ENCODE results near the gene LIG1. TPM values are rescaled to one million over a fixed set of nuclear protein-coding genes. Genes with fewer than 3 reads are reported as not detected.
"Not testable (repeated sequence)": the region's sequence is repeated elsewhere in the genome, so short reads cannot be mapped to it uniquely, and the experiment has no call there.

LIG1 gene
- total and polyA plus RNA-seq, 9 of the 15 experiments (the other 6 are each of a cell fraction or from before 2014, with no cell fraction given) = 9.6 to 114 (median 71.1) TPM

DNA sequence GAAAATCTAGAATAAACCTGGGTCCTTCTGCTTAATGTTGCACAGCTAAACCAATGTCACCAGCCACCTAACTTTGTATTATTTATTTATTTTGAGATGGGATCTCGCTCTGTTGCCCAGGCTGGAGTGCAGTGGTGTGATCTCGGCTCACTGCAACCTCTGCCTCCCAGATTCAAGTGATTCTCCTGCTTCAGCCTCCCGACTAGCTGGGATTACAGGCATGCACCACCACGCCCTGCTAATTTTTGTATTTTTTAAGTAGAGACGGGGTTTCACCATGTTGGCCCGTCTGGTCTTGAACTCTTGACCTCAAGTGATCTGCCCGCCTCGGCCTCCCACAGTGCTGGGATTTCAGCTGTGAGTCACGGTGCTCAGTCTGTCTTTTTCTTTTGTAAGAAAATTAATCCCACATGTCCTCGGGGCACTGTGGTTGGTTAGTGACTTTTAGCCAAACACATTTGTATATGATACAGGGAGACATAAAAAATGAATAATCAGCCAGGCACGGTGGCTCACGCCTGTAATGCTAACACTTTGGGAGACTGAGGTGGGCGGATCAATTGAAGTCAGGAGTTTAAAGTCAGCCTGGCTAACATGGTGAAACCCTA lies 78.9 kb downstream of the LIG1 start:
- H3K79me2 ChIP-seq (ENCODE audit: control insufficient read depth, insufficient read depth, low read length); H2AFZ ChIP-seq (ENCODE audit: low read depth, low read length); in situ Hi-C loops (cut with MboI); FAIRE-seq; DNase-seq (ENCODE audit: extremely low read depth in 1 of 4, low spot score in 3 of 4); POLR2A ChIA-PET; H3K27ac ChIP-seq (ENCODE audit: extremely low read depth, low read depth, low read length); H3K36me3 ChIP-seq (ENCODE audit: control insufficient read depth, insufficient read depth, low read length); H3K9me1 ChIP-seq (ENCODE audit: control insufficient read depth, insufficient read depth, low read length); H4K20me1 ChIP-seq (replicated peaks; ENCODE audit: control insufficient read depth, insufficient read depth, low read length); BruUV-seq (replicated peaks); H3K9ac ChIP-seq (ENCODE audit: insufficient read depth in 1 of 2, low read depth in 2 of 2, low read length in 2 of 2); H3K9me3 ChIP-seq (replicated peaks; ENCODE audit: control insufficient read depth, insufficient read depth, low read depth, low read length); H3K4me2 ChIP-seq (ENCODE audit: insufficient read depth, low read length); H3K4me1 ChIP-seq (replicated peaks in 1 of 2; ENCODE audit: control insufficient read depth in 2 of 2, insufficient read depth in 2 of 2, low read length in 2 of 2); intact Hi-C loops (cut with micrococcal nuclease); ATAC-seq; H3K4me3 ChIP-seq: not testable (repeated sequence)
- TF ChIP-seq ZNF121 (CRISPR knock-in tag; conservative IDR thresholded peaks at IDR 0.05) = peak; percentile 72
- CTCF ChIA-PET (ENCODE audit: low intra/inter-chr PET ratio) = interaction anchor here (0.6 kb wide), 1 partner anchor 122 kb away, joined by 3 read pairs; no protein-coding TSS in a partner anchor
- WGBS (ENCODE audit: insufficient coverage, low coverage, missing lambda C conversion rate) = under 1% methylated on average over 12 of the region's 13 CpGs
- peaks cover 7 to 28% of the 10 kb centered on the region in 2 experiments; a peak in 3 of 5 replicates for H3K27me3 ChIP-seq (ENCODE audit: control insufficient read depth in 2 of 2, insufficient read depth in 2 of 2, low read length in 2 of 2)

DNA sequence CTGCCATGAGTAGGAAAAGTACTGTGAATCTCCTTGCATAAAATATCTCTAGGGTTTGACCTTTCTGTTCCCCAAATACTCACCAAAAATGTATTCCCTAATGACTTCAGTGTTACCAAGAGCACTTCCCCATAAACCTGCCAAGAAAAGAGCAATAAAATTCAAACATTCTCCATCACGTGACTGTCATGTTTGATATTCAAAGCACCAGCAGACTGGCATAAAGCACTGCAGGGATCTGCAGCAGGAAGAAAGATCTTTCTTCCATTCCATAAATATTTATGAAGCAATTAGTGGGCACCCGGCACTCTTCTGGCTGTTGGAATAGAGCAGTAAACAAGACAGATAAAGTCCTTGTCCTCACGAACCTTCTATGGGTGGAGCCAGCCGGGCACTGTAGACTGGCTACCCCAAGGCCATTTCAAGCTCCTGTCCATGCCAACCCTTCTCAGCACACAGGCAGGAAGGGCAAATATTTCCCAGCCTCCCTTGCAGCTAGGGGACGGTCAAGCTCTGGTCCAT lies 79.8 kb downstream of the LIG1 start:
- POLR2A ChIA-PET = interaction anchor here (0.6 kb wide), 1 partner anchor 499 kb away, joined by 3 read pairs; no protein-coding TSS in a partner anchor
- no peak for DNase-seq (ENCODE audit: extremely low read depth in 1 of 4, low spot score in 3 of 4)
- Histone ChIP-seq H3K4me2 (ENCODE audit: insufficient read depth, low read length) (no peak overlapping the region), H3K27ac (ENCODE audit: extremely low read depth, low read depth, low read length) (no peak overlapping the region), H3K36me3 (ENCODE audit: control insufficient read depth, insufficient read depth, low read length) (no peaks in the 10 kb centered on the region), H3K27me3 (ENCODE audit: control insufficient read depth in 2 of 2, insufficient read depth in 2 of 2, low read length in 2 of 2) (peaks cover 4 to 23% of the 10 kb centered on the region in 2 experiments; a peak in 3 of 5 replicates), H4K20me1 (replicated peaks; ENCODE audit: control insufficient read depth, insufficient read depth, low read length) (no peaks in the 10 kb centered on the region), H2AFZ (ENCODE audit: low read depth, low read length) (no peak overlapping the region), H3K4me3 (no peak overlapping the region), H3K9me1 (ENCODE audit: control insufficient read depth, insufficient read depth, low read length) (no peaks in the 10 kb centered on the region), H3K79me2 (ENCODE audit: control insufficient read depth, insufficient read depth, low read length) (no peaks in the 10 kb centered on the region), H3K4me1 (replicated peaks in 1 of 2; ENCODE audit: control insufficient read depth in 2 of 2, insufficient read depth in 2 of 2, low read length in 2 of 2) (no peaks in the 10 kb centered on the region; a peak in 1 of 5 replicates), H3K9ac (ENCODE audit: insufficient read depth in 1 of 2, low read depth in 2 of 2, low read length in 2 of 2) (no peak overlapping the region), H3K9me3 (replicated peaks; ENCODE audit: control insufficient read depth, insufficient read depth, low read depth, low read length) (no peaks in the 10 kb centered on the region)
- ATAC-seq = no peak
- no peak for FAIRE-seq
- in situ Hi-C loops (cut with MboI) = no loop called here
- TF ChIP-seq JUN (IDR thresholded peaks at IDR 0.05; ENCODE audit: borderline replicate concordance, low read depth, low read length) (no peak), JUN (CRISPR knock-in tag; IDR thresholded peaks at IDR 0.05; ENCODE audit: borderline replicate concordance) (no peak), GABPB1 (CRISPR knock-in tag; IDR thresholded peaks at IDR 0.05) (no peak), RAD51 (IDR thresholded peaks at IDR 0.05; ENCODE audit: borderline replicate concordance, low read depth) (peak; percentile 22; the same call in 1 of the 2 replicates)
- TF ChIP-seq, protein P1, sequence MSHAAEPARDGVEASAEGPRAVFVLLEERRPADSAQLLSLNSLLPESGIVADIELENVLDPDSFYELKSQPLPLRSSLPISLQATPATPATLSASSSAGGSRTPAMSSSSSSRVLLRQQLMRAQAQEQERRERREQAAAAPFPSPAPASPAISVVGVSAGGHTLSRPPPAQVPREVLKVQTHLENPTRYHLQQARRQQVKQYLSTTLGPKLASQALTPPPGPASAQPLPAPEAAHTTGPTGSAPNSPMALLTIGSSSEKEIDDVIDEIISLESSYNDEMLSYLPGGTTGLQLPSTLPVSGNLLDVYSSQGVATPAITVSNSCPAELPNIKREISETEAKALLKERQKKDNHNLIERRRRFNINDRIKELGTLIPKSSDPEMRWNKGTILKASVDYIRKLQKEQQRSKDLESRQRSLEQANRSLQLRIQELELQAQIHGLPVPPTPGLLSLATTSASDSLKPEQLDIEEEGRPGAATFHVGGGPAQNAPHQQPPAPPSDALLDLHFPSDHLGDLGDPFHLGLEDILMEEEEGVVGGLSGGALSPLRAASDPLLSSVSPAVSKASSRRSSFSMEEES (CRISPR knock-in tag; IDR thresholded peaks at IDR 0.05) = peak; percentile 68
- TF ChIP-seq, protein P2, sequence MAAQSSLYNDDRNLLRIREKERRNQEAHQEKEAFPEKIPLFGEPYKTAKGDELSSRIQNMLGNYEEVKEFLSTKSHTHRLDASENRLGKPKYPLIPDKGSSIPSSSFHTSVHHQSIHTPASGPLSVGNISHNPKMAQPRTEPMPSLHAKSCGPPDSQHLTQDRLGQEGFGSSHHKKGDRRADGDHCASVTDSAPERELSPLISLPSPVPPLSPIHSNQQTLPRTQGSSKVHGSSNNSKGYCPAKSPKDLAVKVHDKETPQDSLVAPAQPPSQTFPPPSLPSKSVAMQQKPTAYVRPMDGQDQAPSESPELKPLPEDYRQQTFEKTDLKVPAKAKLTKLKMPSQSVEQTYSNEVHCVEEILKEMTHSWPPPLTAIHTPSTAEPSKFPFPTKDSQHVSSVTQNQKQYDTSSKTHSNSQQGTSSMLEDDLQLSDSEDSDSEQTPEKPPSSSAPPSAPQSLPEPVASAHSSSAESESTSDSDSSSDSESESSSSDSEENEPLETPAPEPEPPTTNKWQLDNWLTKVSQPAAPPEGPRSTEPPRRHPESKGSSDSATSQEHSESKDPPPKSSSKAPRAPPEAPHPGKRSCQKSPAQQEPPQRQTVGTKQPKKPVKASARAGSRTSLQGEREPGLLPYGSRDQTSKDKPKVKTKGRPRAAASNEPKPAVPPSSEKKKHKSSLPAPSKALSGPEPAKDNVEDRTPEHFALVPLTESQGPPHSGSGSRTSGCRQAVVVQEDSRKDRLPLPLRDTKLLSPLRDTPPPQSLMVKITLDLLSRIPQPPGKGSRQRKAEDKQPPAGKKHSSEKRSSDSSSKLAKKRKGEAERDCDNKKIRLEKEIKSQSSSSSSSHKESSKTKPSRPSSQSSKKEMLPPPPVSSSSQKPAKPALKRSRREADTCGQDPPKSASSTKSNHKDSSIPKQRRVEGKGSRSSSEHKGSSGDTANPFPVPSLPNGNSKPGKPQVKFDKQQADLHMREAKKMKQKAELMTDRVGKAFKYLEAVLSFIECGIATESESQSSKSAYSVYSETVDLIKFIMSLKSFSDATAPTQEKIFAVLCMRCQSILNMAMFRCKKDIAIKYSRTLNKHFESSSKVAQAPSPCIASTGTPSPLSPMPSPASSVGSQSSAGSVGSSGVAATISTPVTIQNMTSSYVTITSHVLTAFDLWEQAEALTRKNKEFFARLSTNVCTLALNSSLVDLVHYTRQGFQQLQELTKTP (IDR thresholded peaks at IDR 0.05; ENCODE audit: low read depth in 1 of 2, partially characterized antibody in 2 of 2) = no peak
- CTCF ChIA-PET (ENCODE audit: low intra/inter-chr PET ratio) = interaction anchor here (0.7 kb wide), 1 partner anchor 124 kb away, joined by 3 read pairs; no protein-coding TSS in a partner anchor
- WGBS (ENCODE audit: insufficient coverage, low coverage, missing lambda C conversion rate) = 0% methylated on average over 4 of the region's 5 CpGs
- BruUV-seq (replicated peaks) = no TSS peak
- intact Hi-C loops (cut with micrococcal nuclease) = no loop called here

Measured in K562 (cell line).